Embryonic facial prominence (tissue), 1 donor: ENCODE data around the gene PTMS.

ENCODE experiments used
- DNase-seq: peaks from one replicate; pipeline ENCODE4 v3.0.0-alpha.2; 2016; ENCODE audit errors: extremely low spot score

The PTMS gene

GRCh38 chr12:6771509-6772330 is 5.6 kb downstream of the PTMS start:
- DNase-seq: no peak

GRCh38 chr12:6772331-6772695 is 6.2 kb downstream of the PTMS start, which contains the start of gene LAG3:
Gene LAG3, plus strand, starts transcription at chr12:6772520. Its CDS starts 333 bp downstream, at chr12:6772853.
- DNase-seq: no peak

GRCh38 chr12:6772726-6773589 is 6.8 kb downstream of the PTMS start:
- no peak for DNase-seq

- no peak for DNase-seq
Observed at GRCh38 chr12:6773590-6774351, 7.6 kb downstream of the PTMS start.

- no peak for DNase-seq
Observed at GRCh38 chr12:6774499-6775062, 8.4 kb downstream of the PTMS start.

- no peak for DNase-seq
Observed at GRCh38 chr12:6775185-6776174, 9.3 kb downstream of the PTMS start.

- DNase-seq: no peak
Observed at GRCh38 chr12:6777386-6777785, 11.2 kb downstream of the PTMS start.

GRCh38 chr12:6778217-6778573 is 12.0 kb downstream of the PTMS start:
- no peak for DNase-seq

GRCh38 chr12:6778574-6779550 is 12.7 kb downstream of the PTMS start:
- peak; percentile 79 for DNase-seq

- DNase-seq: no peak
Observed at GRCh38 chr12:6779708-6780432, 13.7 kb downstream of the PTMS start.

- DNase-seq: no peak
Observed at GRCh38 chr12:6780573-6780972, 14.4 kb downstream of the PTMS start.

GRCh38 chr12:6782119-6782518 is 16.0 kb downstream of the PTMS start:
- DNase-seq: no peak

- DNase-seq: no peak
Observed at GRCh38 chr12:6782850-6783566, 16.8 kb downstream of the PTMS start.

- no peak for DNase-seq
Observed at GRCh38 chr12:6783828-6784227, 17.7 kb downstream of the PTMS start.

GRCh38 chr12:6784296-6784695 is 18.1 kb downstream of the PTMS start:
- no peak for DNase-seq

GRCh38 chr12:6784761-6785160 is 18.6 kb downstream of the PTMS start:
- no peak for DNase-seq

- no peak for DNase-seq
Observed at GRCh38 chr12:6786416-6787094, 20.4 kb downstream of the PTMS start.
